Esophagus mucosa (tissue), 1 donor: ENCODE measurements around the gene CCNK. TPM values are rescaled to one million over a fixed set of nuclear protein-coding genes. Genes with fewer than 3 reads are reported as not detected.

ENCODE experiments used
- ATAC-seq: fragments of 200-7000 bp; cut with Tn5 transposase; one replicate; pipeline ENCODE4 v1.9.1; 2020
- total RNA-seq: library from RNA; stranded (reverse); gene quantifications from one replicate; pipeline ENCODE4 v1.2.4, GENCODE V29; 2023
- donor health status: DM: yes; HTN: yes; CAD: no.

Gene CCNK
- total RNA-seq, 1 donor from 2014 or later = 37.1 TPM

GRCh38 chr14:99508896-99509629, 27.9 kb downstream of the CCNK start:
- ATAC-seq = peak; percentile 64

- ATAC-seq = no peak
Observed at GRCh38 chr14:99509871-99510555, 28.8 kb downstream of the CCNK start.

DNA sequence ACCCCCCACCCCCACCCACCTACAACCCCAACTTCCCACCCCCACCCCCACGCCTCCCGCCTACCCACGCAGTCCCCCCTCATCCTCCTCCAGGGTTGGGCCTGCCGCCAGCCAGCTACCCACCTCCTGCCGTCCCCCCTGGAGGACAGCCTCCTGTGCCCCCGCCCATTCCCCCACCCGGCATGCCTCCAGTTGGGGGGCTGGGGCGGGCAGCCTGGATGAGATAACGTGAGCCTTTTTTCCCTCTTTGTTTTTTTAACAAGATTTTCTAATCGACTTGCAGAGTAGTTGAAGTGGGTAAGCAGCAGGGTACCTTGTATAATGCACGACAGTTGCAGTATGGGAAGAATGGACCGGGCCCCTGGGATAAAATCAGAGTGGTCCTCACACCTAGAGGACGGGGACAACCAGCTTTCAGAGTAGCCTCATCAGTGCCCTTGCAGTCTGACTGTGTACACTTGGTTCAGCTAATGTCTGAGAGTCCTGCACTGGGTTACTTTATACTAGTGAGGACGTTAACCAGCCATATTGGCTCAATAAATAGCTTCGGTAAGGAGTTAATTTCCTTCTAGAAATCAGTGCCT, 29.4 kb downstream of the CCNK start:
- ATAC-seq = no peak

DNA sequence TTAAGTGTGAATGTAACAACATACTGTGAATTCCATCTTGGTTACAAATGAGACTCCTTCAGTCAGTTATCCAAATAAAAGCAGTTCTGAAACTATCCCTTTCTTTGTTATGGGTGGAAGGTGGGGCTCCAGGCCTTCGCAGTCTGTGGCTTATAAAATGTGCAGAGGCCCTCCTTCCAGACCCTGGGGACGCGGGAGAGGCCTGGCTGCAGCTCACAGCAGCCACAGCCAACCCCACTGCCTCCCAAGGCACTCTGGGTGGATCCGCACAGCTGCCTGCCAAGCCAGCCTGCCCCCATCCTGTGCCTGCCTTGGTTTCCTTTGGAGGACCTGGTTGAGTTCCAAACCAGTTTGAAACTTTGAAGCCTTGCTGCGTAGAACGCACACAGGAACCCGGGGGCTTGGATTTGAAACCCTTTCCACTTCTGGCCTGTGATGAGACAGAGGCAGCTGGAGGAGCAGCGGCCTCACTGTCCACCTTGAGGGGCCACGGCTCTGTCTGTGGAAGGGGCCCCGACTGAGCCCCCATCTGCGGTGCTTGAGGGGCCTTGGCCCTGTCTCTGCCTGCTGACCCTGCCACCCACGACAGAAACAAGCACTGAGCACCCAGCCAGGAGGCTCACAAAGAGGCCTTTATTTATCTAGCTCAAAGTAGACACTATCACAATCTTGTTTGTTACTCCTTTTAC, 30.4 kb downstream of the CCNK start:
- no peak for ATAC-seq

DNA sequence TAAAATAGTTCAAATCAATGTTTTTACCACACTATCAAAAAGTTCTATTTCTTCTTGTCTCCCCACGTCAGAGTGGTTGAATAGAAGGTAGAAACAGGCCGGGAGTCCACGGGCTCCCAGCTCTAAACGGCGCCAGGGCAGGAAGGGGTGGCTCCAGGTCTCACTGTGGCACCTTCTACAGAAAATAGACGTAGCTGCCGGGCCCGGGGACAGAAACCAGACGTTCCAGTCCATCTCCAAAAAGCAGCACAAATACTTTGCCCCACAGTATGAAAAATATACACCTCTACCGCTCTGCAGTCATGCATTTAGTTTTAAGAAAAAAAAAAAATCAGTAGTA, 30.9 kb downstream of the CCNK start:
- no peak for ATAC-seq

DNA sequence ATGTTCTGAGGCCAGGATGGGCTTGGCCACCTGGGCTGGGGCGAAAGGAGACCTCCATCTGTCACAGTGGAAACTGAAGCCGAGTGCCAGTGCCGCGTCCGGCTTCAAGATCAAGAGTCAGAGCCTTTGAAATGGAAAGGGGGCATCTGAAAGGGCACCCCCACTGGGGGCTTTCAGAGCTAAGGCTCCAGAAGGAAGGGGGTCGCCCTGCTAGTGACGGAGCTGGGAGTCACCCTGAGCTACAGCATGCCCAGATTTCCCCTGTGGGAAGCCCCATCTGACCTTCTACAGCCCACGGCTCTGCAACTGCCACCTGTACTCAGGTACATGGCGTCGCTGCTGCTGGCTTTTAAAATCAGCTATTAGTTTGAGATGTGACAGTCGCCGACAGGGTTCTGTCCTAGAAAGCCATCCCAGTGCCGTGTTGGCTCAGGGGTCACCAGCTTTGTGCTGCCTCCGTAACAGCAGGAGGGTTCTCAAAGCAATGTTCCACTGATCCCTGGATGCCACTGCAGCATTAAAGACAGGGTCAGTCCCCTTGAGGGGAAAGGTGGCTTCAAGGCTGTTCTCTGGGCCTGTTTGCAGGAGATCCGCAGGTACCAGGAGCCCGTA, 31.5 kb downstream of the CCNK start:
- ATAC-seq = no peak

DNA sequence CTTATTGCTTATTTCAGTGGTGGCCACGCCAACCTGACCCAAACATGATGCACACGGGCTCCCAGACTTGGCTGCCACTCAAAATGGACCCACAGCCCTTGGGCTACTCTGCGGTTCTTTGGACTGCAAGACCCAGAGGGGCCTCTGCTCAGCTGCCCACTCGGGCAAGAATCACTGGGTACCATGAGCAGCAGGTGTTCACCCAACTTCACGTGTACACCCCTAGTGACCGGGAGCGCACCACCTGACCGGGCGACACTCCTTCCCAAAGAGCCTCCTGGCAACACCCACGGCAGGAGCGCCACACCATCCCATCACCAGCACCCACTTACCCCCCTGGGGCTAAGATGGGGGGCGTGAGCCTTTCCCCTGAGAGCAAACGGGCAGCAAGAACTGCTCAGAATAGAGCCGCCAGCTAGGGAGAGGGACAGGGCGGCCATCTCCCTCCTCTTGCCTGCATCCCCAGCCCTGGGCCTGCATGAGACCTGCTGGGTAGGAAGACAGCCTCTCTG, 32.0 kb downstream of the CCNK start:
- ATAC-seq = no peak

GRCh38 chr14:99513946-99514551, 32.8 kb downstream of the CCNK start:
- no peak for ATAC-seq

GRCh38 chr14:99514552-99515300, 33.5 kb downstream of the CCNK start:
- no peak for ATAC-seq

GRCh38 chr14:99515301-99516155, 34.3 kb downstream of the CCNK start:
- no peak for ATAC-seq

DNA sequence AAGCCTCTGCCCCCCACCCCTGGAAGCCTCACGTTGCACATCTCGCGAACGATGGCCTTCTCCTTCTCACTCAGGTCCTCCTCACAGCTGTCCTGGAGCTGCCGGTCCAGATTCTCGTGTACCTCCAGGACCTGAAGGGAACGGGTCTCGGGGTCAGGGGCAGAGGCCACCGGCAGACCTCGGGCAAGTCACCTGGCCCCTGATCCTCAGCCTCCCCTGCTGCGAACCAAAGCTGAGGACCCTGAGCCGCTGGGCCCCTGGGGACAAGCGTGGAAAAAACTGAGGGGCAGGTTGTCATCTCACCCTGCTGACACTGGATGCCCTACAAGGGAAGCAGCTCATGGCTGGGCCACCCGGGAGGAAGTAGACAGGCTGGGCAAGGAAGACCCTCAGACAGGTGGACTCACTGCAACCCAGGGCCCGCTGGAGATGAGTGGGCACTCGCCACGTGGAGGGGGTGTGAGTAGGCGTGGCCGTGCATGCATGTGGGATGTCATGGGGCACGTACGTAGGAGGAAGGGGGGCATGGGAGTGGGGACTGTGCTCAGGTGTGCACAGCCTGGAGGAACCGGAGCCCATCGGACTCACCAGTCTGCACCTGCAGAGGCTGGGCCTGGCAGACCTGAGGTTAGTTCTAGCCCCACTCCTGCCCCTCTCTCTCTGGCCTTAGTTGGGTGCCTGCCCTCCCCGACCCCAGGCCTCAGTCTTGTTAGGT, 35.1 kb downstream of the CCNK start:
- no peak for ATAC-seq

GRCh38 chr14:99516871-99517642, 35.8 kb downstream of the CCNK start:
- ATAC-seq = no peak

- ATAC-seq = no peak
Observed at GRCh38 chr14:99517643-99518381, 36.6 kb downstream of the CCNK start.

DNA sequence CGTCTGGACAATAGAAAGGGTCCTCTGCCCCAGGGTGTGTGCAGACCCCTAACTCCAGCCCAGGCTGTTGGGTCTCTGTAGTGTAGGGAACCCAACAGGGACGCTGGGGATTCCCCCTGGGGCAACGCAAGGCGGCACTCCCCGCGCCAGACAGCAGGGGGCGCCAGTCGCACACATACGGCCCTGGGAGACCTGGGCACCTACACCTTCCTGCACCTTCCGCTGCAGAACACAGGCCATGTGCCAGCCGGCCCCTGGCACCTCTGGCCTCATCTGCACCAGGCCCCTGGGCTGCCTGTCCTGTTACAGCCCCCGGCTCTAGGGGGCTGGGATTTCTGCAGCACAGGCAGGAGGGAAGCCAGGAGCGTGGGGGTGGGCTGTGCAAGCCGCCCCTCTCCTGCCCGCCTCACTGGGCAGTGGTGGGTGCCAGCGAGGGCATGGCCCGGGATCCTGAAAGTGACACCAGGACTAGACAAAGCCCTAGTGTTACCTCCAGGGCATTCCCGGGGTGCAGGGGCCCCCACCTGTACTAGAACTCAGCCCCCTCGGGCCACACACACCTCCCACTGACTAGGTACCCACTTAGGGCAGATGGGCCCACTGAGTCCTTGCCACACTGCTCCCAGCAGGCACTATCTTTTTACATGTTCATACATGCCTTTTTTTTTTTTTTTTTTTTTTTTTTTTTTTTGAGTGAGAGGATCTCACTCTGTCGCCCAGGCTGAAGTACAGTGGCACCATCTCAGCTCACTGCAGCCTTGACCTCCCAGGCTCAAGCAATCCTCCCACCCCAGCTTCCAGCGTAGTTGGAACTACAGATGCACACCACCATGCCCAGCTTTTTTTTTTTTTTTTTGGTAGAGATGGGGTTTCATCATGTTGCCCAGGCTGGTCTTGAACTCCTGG, 37.5 kb downstream of the CCNK start:
- peak; percentile 76 for ATAC-seq

DNA sequence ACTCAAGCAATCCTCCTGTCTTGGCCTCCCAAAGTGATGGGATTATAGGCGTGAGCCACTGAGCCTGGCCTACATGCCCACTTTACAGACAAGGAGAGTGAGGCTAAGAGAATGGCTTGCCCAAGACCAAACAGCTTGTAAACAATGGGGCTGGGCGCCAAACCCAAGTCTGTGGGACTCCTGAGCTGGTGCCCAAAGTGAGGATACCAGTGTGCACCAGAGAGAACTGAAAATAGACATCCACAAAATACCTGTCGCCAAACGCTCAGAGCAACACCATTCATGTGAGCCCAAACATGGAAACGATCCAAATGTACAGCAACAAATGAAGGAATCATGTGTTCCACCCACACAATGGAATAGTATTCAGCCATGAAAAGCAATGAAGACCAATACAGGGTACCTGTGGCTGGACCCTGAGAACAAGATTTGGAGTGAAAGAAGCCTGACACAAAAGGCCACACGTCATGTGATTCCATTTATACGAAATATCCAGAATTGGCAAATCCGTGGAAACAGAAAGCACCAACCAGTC, 38.2 kb downstream of the CCNK start:
- ATAC-seq = no peak

DNA sequence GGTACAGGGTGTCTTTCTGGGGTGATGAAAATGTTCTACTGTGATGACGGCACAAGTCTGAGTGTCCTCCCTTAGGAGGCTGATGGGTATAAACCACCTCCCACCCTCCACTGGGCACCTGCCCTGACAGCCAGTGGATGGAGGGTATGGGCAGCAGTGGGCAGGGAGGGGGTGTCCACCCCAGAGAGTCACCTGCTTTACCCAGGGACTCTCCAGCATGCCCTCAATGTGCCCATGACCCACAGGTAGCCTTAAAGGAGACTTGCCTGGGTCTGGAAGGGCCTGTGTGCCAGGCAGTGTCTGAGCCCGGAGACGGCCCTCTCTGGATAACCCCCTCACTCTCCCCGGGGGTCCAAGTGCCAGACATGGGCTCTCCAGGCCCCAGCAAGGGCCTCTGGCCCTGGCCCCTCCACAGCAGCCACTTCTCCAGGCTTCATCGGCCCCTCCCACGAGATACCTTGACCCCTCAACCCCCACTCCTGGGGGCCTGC, 38.8 kb downstream of the CCNK start:
- no peak for ATAC-seq

GRCh38 chr14:99520571-99521081, 39.4 kb downstream of the CCNK start:
- ATAC-seq = no peak
